ENCODE data around the gene CKAP5. TPM values are rescaled to one million over a fixed set of nuclear protein-coding genes. Genes with fewer than 3 reads are reported as not detected.

Gene CKAP5
- total RNA-seq, 1 experiment from 2014 or later = 166 TPM

- Histone ChIP-seq H3K4me2 (ENCODE audit: low read length) (no peak overlapping the region), H3K36me3 (ENCODE audit: control insufficient read depth in 1 of 2, insufficient read depth in 2 of 2, low read length in 2 of 2) (peaks cover 2 to 4% of the 10 kb centered on the region in 2 experiments; a peak in 2 of 4 replicates), H3K9me3 (ENCODE audit: control insufficient read depth in 1 of 2, insufficient read depth in 1 of 2, low read depth in 1 of 2, low read length in 2 of 2) (no peaks in the 10 kb centered on the region), H3K4me1 (ENCODE audit: control insufficient read depth in 1 of 2, insufficient read depth in 2 of 2, low read length in 2 of 2) (no peaks in the 10 kb centered on the region), H3K27ac (ENCODE audit: low read depth, low read length) (no peak overlapping the region), H3K9me2 (ENCODE audit: insufficient read depth) (no peaks in the 10 kb centered on the region), H3K4me3 (replicated peaks in 1 of 2; ENCODE audit: low read depth in 1 of 2, low read length in 2 of 2) (no peak overlapping the region), H3K79me2 (ENCODE audit: insufficient read depth, low read length) (no peaks in the 10 kb centered on the region), H2AFZ (ENCODE audit: low read depth, low read length, poor library complexity, severe bottlenecking) (no peak overlapping the region), H3K9ac (ENCODE audit: low read length) (no peak overlapping the region), H4K20me1 (ENCODE audit: insufficient read depth) (no peaks in the 10 kb centered on the region), H3K27me3 (ENCODE audit: insufficient read depth, low read length) (no peaks in the 10 kb centered on the region)
- intact Hi-C loops (cut with micrococcal nuclease) = no loop called here
- no peak for DNase-seq (ENCODE audit: low read depth, low spot score)
- ChIA-PET CTCF (no interaction called here), POLR2A (no interaction called here), RAD21 (ENCODE audit: low non-redundant PET in 1 of 2, low total read pairs in 2 of 2, uncharacterized antibody in 2 of 2, unreplicated experiment in 2 of 2) (no interaction called here)
- ATAC-seq = no peak
- no TSS peak for BruUV-seq (replicated peaks)
- TF ChIP-seq POLR2A (IDR thresholded peaks at IDR 0.05; ENCODE audit: borderline replicate concordance, extremely low read depth, insufficient read depth, insufficient read length) (no peak), POLR2AphosphoS5 (IDR thresholded peaks at IDR 0.05; ENCODE audit: low read depth, low read length) (no peak), EZH2 (IDR thresholded peaks at IDR 0.05) (no peak), CBX3 (IDR thresholded peaks at IDR 0.05; ENCODE audit: low read depth) (no peak), SP1 (IDR thresholded peaks at IDR 0.05; ENCODE audit: low read depth) (no peak), TCF7L2 (IDR thresholded peaks at IDR 0.05; ENCODE audit: borderline replicate concordance, extremely low read depth, insufficient read depth, insufficient read length) (no peak), ZNF274 (IDR thresholded peaks at IDR 0.05; ENCODE audit: low read depth, low read length) (no peak), CEBPB (IDR thresholded peaks at IDR 0.05; ENCODE audit: low read depth) (no peak), CTCF (IDR thresholded peaks at IDR 0.05 in 2 of 3, conservative IDR thresholded peaks at IDR 0.05 in 1 of 3; ENCODE audit: borderline replicate concordance in 1 of 3, insufficient read depth in 1 of 3, low read depth in 2 of 3, low read length in 2 of 3) (no peak)
These were observed 109.9 kb downstream of the CKAP5 start for GRCh38 chr11:46736146-46736545.

GRCh38 chr11:46733234-46733633, 112.8 kb downstream of the CKAP5 start:
- ChIA-PET CTCF (no interaction called here), RAD21 (ENCODE audit: low non-redundant PET in 1 of 2, low total read pairs in 2 of 2, uncharacterized antibody in 2 of 2, unreplicated experiment in 2 of 2) (no interaction called here), POLR2A (interaction anchor here (0.5 kb wide), 1 partner anchor 24 kb away, joined by 3 read pairs; no protein-coding TSS in a partner anchor)
- no peaks in the 10 kb centered on the region for H3K36me3 ChIP-seq (ENCODE audit: control insufficient read depth in 1 of 2, insufficient read depth in 2 of 2, low read length in 2 of 2)
- H3K27ac ChIP-seq (ENCODE audit: low read depth, low read length) = no peak overlapping the region
- no peak overlapping the region for H3K9ac ChIP-seq (ENCODE audit: low read length)
- no peaks in the 10 kb centered on the region for H4K20me1 ChIP-seq (ENCODE audit: insufficient read depth)
- BruUV-seq (replicated peaks) = no TSS peak
- no peaks in the 10 kb centered on the region for H3K27me3 ChIP-seq (ENCODE audit: insufficient read depth, low read length)
- H3K9me3 ChIP-seq (ENCODE audit: control insufficient read depth in 1 of 2, insufficient read depth in 1 of 2, low read depth in 1 of 2, low read length in 2 of 2) = no peaks in the 10 kb centered on the region
- no peaks in the 10 kb centered on the region for H3K79me2 ChIP-seq (ENCODE audit: insufficient read depth, low read length)
- no peaks in the 10 kb centered on the region for H3K9me2 ChIP-seq (ENCODE audit: insufficient read depth)
- no peak for ATAC-seq
- H2AFZ ChIP-seq (ENCODE audit: low read depth, low read length, poor library complexity, severe bottlenecking) = no peak overlapping the region
- H3K4me2 ChIP-seq (ENCODE audit: low read length) = no peak overlapping the region
- intact Hi-C loops (cut with micrococcal nuclease) = no loop called here
- no peak overlapping the region for H3K4me3 ChIP-seq (replicated peaks in 1 of 2; ENCODE audit: low read depth in 1 of 2, low read length in 2 of 2)
- no peaks in the 10 kb centered on the region for H3K4me1 ChIP-seq (ENCODE audit: control insufficient read depth in 1 of 2, insufficient read depth in 2 of 2, low read length in 2 of 2)
- no peak for DNase-seq (ENCODE audit: low read depth, low spot score)
- TF ChIP-seq MAX (IDR thresholded peaks at IDR 0.05) (no peak), ZFX (IDR thresholded peaks at IDR 0.05) (no peak), ATF3 (IDR thresholded peaks at IDR 0.05) (no peak), EGR1 (IDR thresholded peaks at IDR 0.05; ENCODE audit: low read depth) (no peak), CBX3 (IDR thresholded peaks at IDR 0.05; ENCODE audit: low read depth) (no peak), CTCF (IDR thresholded peaks at IDR 0.05 in 2 of 3, conservative IDR thresholded peaks at IDR 0.05 in 1 of 3; ENCODE audit: borderline replicate concordance in 1 of 3, insufficient read depth in 1 of 3, low read depth in 2 of 3, low read length in 2 of 3) (no peak), FOSL1 (IDR thresholded peaks at IDR 0.05; ENCODE audit: low read depth) (no peak), EZH2 (IDR thresholded peaks at IDR 0.05) (no peak), ELF1 (IDR thresholded peaks at IDR 0.05; ENCODE audit: borderline replicate concordance, low read depth) (no peak), EZH2phosphoT487 (IDR thresholded peaks at IDR 0.05; ENCODE audit: borderline replicate concordance) (no peak), SRF (IDR thresholded peaks at IDR 0.05; ENCODE audit: low read depth) (no peak), ZNF274 (IDR thresholded peaks at IDR 0.05; ENCODE audit: low read depth, low read length) (no peak), CEBPB (IDR thresholded peaks at IDR 0.05; ENCODE audit: low read depth) (no peak), POLR2AphosphoS5 (IDR thresholded peaks at IDR 0.05; ENCODE audit: low read depth, low read length) (no peak), TCF7L2 (IDR thresholded peaks at IDR 0.05; ENCODE audit: borderline replicate concordance, extremely low read depth, insufficient read depth, insufficient read length) (no peak)
